ENCODE measurements around the gene MGAT3.

DNA sequence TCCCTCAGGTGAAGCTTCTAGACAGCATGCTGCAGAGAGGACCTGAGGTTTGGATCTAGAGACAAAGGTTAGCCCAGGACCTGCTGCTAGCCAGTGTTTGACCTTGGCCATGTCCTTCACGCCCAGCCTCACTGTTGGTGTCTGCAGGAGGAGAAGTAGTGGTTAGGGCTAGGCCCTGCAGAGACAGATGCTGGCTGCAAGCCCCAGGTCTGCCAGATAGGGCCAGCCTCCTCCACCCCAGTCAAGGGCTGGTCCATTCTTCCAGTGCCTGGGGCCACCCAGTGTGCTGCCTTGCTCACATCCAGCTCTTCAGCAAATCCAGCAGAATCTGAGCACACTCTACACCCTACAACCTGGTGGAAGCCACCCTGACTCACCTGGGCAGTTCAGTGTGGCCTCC lies 23.7 kb downstream of the MGAT3 start:
- TF ChIP-seq, protein P1, sequence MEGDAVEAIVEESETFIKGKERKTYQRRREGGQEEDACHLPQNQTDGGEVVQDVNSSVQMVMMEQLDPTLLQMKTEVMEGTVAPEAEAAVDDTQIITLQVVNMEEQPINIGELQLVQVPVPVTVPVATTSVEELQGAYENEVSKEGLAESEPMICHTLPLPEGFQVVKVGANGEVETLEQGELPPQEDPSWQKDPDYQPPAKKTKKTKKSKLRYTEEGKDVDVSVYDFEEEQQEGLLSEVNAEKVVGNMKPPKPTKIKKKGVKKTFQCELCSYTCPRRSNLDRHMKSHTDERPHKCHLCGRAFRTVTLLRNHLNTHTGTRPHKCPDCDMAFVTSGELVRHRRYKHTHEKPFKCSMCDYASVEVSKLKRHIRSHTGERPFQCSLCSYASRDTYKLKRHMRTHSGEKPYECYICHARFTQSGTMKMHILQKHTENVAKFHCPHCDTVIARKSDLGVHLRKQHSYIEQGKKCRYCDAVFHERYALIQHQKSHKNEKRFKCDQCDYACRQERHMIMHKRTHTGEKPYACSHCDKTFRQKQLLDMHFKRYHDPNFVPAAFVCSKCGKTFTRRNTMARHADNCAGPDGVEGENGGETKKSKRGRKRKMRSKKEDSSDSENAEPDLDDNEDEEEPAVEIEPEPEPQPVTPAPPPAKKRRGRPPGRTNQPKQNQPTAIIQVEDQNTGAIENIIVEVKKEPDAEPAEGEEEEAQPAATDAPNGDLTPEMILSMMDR (IDR thresholded peaks at IDR 0.05 in 8 of 11, conservative IDR thresholded peaks at IDR 0.05 in 3 of 11), result no peak
- TF ChIP-seq POLR2A (IDR thresholded peaks at IDR 0.05) (no peak), POLR2AphosphoS5 (IDR thresholded peaks at IDR 0.05) (no peak)

All from spleen (tissue), 7 donors.